Endothelial cell (in vitro differentiated cells): ENCODE results near the gene PCSK6. TPM values are rescaled to one million over a fixed set of nuclear protein-coding genes. Genes with fewer than 3 reads are reported as not detected.

Experiments used
- DNase-seq: peaks from one replicate; pipeline ENCODE4 v3.0.0; 2021; ENCODE audit warnings: low spot score
- H3K27ac Mint-ChIP-seq: one replicate; pipeline ENCODE4 v1.8.0; 2021; ENCODE audit warnings: mixed read lengths, inconsistent platforms; ENCODE audit not compliant: unreplicated experiment
- H3K27me3 Mint-ChIP-seq: one replicate; pipeline ENCODE4 v1.8.0; 2021; ENCODE audit warnings: mild to moderate bottlenecking, moderate library complexity, mixed read lengths, inconsistent platforms; ENCODE audit not compliant: unreplicated experiment
- H3K36me3 Mint-ChIP-seq: one replicate; pipeline ENCODE4 v1.8.0; 2021; ENCODE audit warnings: mild to moderate bottlenecking, low read depth, mixed read lengths, inconsistent platforms; ENCODE audit not compliant: unreplicated experiment
- H3K4me1 Mint-ChIP-seq: one replicate; pipeline ENCODE4 v1.8.0; 2021; ENCODE audit warnings: mild to moderate bottlenecking, mixed read lengths, inconsistent platforms; ENCODE audit not compliant: unreplicated experiment
- H3K4me3 Mint-ChIP-seq: one replicate; pipeline ENCODE4 v1.8.0; 2021; ENCODE audit warnings: mild to moderate bottlenecking, mixed read lengths, inconsistent platforms; ENCODE audit not compliant: unreplicated experiment
- H3K9me3 Mint-ChIP-seq: one replicate; pipeline ENCODE4 v1.8.0; 2021; ENCODE audit warnings: mixed read lengths, inconsistent platforms; ENCODE audit not compliant: unreplicated experiment
- CTCF ChIP-seq: fragments of 200-600 bp; sonication (generic); IDR thresholded peaks from one replicate; pipeline ENCODE4 v1.5.0; 2021; ENCODE audit warnings: antibody characterized with exemption; ENCODE audit not compliant: unreplicated experiment
- total RNA-seq: library from RNA; stranded (reverse); fragmentation: NEBNext Ultra II Directional; extraction: Animal tissue kit (Norgen Biotek cat#: 25700); gene quantifications from one replicate; pipeline ENCODE4 v1.2.1, GENCODE V29; 2021; ENCODE audit not compliant: unreplicated experiment

Gene PCSK6
- total RNA-seq, 1 donor from 2014 or later, result 0.13 TPM

DNA sequence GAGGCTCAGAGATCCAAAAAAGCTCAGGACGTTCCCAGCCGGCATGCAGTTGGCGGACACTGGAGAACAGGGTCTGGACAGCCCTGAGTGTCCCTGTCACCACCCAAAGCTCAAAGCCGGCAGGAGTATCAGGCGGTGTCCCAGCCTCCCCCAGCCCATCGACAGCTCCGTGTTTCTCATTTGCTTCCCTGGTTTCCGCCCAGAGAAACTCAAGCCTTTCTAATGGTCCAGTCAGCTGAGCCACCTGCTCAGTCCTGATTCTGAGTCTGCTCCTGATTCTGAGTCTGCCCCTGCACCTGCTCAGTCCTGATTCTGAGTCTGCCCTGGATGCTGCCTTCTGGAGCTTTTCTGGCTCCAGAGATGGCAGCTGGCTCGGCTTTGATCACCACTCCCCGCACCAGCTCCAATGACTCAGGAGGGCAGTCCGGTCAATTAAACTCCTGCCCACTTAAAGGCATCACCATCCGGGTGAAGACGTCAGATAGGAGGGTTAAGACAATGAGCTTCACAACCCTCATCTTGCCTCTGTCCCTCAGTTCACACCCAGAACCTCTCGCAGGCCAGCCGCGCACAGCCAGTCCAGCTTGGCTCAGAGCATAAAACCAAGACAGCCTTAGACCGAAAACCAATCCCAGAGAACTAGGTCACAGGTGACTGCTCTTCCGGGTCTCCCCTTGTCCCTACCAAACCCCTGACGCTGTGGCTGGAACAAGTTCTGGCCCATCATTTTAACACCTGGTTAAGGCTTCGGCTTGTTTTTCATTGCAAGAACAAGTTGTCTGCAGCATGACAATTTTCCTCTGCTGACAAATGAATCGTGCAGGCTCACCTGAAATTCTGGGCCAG is 6.8 kb downstream of the PCSK6 start:
- Mint-ChIP-seq H3K36me3 (no peaks in the 10 kb centered on the region), H3K4me1 (no peaks in the 10 kb centered on the region), H3K27me3 (peaks cover 11% of the 10 kb centered on the region), H3K27ac (no peak overlapping the region), H3K9me3 (no peaks in the 10 kb centered on the region), H3K4me3 (no peak overlapping the region)
- no peak for TF ChIP-seq CTCF
- DNase-seq, result no peak

DNA sequence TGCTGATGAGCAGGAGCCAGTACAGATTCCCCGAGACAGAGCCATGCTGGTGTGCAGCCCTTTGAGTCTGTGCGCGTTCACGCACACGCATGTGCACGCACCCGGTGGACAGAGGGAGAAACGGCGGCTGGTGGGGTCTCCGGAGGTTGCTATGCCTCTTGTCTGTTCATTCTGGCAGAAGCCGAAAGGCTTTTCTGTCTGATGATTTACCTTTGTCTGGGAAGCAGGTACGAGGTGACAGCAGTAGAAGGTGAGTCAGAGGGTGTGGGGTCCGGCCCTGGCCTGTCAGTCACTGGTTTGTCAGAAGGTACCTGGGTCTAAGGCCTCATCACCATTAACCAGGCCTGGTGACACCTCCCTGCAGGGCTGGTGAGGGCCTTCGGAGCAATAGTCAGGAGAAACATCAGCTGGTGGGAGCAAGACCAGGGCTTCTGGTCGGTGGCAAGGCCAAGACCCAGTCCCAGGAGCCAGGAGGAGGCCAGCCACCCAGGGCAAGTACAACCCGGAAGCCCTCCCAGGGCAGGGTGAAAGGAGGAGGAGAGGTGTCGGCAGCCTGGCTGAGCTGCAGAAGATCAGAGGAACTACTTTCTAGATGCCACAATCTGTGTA is 7.5 kb downstream of the PCSK6 start:
- Mint-ChIP-seq H3K27ac (no peak overlapping the region), H3K36me3 (no peaks in the 10 kb centered on the region), H3K4me3 (no peak overlapping the region), H3K4me1 (no peaks in the 10 kb centered on the region), H3K27me3 (peaks cover 7% of the 10 kb centered on the region), H3K9me3 (no peaks in the 10 kb centered on the region)
- DNase-seq, result no peak
- TF ChIP-seq CTCF, result no peak

GRCh38 chr15:101481381-101481705 is 8.2 kb downstream of the PCSK6 start:
- no peak for TF ChIP-seq CTCF
- Mint-ChIP-seq H3K9me3 (no peaks in the 10 kb centered on the region), H3K36me3 (no peaks in the 10 kb centered on the region), H3K27ac (no peak overlapping the region), H3K4me1 (no peaks in the 10 kb centered on the region), H3K4me3 (no peak overlapping the region), H3K27me3 (peaks cover 6% of the 10 kb centered on the region)
- DNase-seq, result no peak

DNA sequence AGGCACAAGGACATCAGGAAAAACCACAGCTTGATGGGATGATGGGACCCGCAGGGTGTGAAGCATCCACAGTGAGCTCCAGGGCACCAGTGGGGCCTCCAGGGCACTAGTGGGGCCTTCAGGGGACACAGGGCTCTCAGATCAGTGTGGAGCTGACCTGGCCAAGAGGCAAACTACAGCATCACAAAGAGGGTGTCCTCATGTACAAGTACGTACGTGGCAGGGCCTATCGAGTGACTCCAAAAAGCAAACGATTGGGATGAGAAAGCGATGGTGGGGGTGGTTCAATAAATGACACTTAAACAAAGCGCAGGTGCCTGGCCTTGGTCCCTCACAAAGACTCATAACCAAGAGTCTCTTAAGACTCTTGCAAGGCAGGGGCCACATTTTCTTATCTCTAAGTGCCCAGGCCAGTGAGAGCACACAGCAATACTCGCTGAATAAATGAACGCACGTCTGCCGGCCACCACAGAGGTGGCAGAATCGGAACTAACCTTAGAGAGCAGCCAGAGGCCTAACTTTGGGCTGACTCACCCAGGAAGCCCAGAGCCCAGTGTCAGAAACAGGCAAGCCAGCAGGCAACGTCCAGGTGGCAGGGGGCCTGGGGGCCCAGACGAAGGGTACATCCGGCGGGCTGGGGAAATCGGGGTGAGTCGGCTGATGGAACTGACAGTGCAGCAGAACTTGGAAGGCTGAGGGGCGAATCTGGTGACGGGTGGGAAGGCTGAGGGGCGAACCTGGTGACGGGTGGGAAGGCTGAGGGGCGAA is 8.7 kb downstream of the PCSK6 start:
- Mint-ChIP-seq H3K27me3 (peaks cover 6% of the 10 kb centered on the region), H3K27ac (no peak overlapping the region), H3K9me3 (no peaks in the 10 kb centered on the region), H3K4me1 (no peaks in the 10 kb centered on the region), H3K36me3 (no peaks in the 10 kb centered on the region), H3K4me3 (no peak overlapping the region)
- no peak for TF ChIP-seq CTCF
- DNase-seq, result no peak
